ENCODE measurements around the gene MAB21L4.
A peak's percentile ranks its signal among the peaks of the same experiment; 100 is the strongest.
"Not testable (repeated sequence)": the region's sequence is repeated elsewhere in the genome, so short reads cannot be mapped to it uniquely, and the experiment has no call there.

The MAB21L4 gene

DNA sequence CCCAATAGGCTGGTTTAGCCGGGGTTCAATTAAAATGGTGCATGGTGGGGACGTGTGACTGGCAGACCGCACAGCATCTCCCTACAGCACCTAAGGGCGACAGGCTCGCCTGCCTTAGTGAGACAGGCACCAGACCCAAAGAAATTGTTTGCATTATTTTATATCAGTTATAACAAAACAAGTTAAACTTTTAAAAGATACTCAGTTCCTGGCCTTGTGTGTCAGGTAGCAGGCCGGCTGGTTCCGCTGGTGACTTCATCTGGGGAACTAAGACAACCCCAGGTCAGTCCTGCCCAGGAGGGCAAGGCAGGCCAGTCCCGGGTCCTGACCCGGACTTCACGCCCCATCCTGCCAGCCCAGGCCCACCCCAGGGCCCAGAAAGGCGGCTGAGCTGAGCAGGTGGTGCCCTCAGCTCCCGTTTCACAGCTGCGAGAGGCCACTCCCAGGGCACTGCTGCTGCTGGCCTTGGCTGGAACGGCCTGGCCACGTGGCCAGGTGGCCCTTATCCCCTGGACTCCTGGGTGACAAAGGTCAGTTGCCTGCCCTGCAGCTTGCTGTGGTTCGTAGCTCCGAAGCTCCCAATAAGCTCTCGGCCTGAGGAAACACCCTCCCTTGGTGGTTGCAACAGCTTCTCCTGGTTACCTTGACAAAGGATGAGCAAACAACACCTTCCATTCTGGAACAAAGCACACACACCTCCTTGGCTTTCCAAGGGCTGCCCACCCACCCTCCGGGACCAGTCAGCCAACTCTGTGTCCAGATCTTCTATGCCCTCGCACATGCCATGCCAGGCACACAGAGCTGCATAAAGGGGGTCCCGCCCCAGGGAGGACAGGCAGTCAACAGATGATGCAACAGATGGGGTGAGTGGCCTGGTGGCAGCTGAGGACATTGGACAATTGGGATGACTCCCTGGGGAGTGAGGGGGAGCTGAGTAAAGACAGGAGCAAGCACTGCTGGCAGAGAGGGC lies 38.6 kb downstream of the MAB21L4 start:
- DNase-seq (ENCODE audit: low spot score): no peak

DNA sequence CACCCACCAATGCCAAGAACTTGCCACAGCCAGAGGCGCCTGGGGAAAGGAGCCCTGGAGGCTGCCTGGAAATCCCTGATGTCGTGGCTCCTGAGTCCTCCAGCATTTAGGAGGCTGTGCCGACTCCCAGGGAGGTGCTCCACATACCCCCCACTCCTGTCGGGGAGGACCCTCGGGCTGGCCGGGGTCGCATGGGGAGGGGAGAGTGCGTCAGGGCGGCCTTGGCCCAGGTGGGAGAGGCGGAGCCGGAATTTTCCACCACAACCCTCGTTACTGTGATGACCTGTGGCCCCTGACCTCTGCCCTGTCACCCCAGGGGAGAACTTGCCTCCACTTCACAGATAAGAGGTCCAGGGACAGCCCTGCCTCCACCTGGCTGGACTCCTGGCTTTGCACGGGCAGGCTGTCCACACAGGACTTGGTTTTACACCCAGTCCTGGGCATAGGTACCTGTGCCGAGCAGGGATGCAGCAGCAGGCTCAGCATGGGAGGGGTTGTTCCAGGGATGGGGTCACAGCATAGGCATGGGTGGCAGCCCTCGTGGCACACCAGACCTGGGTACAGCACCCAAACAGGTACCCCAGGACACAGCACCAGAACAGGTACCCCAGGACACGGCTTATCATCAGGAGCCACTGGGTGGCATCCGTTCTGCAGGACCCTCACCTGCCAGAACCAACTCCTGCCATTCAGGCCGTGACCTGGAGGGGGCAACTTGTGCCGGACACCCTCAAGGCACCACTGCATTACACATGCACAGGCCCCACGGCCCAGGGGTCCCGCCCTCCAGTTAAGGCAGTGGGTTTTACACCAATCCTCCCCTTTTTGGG lies 39.6 kb downstream of the MAB21L4 start:
- DNase-seq (ENCODE audit: low spot score): no peak

DNA sequence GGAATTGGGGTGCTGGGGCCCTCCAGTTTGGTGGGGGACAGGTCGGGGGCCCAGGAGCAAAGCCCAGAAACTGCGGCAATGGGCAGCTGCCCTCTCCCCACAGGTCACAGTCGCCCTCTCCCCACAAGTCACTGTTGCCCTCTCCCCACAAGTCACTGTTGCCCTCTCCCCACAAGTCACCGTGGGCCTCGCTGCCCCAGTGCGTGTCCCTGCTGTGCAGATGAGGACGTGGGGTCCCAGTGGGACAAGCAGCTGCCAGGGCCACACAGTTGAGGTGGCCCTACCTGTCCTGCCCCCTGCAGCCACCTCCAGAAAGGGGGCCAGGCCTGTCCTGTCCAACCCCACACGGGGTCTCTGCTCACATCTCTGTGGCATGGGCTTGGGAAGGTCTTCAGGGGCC lies 40.3 kb downstream of the MAB21L4 start:
- no peak for DNase-seq (ENCODE audit: low spot score)

DNA sequence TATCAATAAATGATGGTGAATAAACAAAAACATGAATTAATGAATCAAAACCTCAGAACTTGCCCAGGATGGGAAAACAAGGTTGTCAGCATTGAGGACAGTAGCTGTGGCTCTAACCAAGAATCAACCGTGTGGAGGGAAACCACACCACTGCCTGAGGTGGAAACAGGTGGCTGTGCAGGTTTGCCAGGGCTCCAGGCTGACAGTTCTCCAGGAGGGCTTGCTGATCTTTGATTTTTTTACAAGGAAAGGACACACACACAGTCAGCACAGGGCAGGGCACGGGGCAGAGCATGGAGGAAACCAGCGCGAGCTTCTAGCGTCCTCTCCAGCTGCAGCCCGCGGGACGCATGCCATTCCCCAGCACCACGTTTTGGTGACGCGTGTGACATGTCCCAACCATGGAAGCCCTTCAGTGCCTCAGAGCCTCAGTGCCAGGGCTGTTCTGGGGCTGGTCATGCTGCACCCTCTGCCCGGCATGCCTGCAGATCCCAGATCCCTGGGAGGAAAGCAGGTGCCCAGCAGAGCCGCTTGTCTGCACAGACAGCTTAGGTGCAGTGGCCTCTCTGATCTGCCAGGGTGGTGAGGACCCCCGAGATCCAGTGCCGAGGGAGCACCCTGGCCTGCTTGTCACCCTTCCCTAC lies 43.2 kb downstream of the MAB21L4 start:
- no peak for DNase-seq (ENCODE audit: low spot score)

- peak; percentile 73 for DNase-seq (ENCODE audit: low spot score)
Observed at GRCh38 chr2:240851078-240851991, 44.6 kb downstream of the MAB21L4 start.

GRCh38 chr2:240850756-240851077 lies 45.2 kb downstream of the MAB21L4 start:
- no peak for DNase-seq (ENCODE audit: low spot score)

- no peak for DNase-seq (ENCODE audit: low spot score)
Observed at GRCh38 chr2:240850026-240850425, 45.9 kb downstream of the MAB21L4 start.

- DNase-seq (ENCODE audit: low spot score): no peak
Observed at GRCh38 chr2:240848900-240849680, 46.9 kb downstream of the MAB21L4 start.

GRCh38 chr2:240847817-240848216 lies 48.1 kb downstream of the MAB21L4 start:
- no peak for DNase-seq (ENCODE audit: low spot score)

DNA sequence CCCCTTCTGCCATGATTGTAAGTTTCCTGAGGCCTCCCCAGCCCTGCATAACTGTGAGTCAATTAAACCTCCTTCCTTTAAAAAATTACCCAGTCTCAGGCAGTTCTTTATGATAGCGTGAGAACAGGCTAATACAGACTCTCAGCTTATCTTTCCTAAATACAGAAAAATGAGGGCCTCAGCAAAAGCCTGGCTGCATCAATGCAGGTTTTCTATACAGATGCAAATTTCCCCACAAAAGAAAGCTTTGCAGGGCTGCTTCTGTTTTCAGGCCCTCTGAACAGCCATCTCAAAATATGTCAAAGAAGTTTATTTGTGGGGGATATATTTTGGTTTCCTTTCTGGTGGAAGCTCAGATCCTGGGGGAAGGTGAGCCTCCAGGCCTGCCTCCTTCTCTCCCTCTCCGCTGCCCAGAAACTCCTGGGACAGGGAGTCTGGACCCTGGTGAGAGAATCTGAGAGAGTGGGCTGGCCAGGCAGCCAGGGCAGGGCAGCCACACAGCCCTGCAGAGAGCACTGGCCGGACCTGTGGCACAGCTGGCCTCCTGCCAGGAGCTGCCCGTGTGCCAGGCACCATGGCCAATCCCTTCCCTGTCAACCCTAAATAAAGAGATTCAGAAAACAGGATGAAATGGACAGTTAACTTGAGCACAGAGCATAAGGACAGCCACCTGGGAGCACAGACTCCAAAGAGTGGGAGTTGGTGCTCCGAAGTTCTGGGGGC lies 48.9 kb downstream of the MAB21L4 start:
- DNase-seq (ENCODE audit: low spot score): no peak

DNA sequence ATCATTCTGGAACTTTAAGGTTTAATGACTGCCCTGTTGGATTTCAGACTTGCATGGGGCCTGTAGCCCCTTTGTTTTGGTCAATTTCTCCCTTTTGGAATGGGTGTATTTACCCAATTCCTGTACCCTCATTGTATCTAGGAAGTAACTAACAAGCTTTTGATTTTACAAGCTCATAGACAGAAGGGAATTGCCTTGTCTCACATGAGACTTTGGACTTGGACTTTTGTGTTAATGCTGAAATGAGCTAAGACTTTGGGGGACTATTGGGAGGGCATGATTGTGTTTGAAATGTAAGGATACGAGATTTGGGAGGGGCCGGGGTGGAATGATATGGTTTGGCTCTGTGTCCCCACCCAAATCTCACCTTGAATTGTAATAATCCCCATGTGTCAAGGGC lies 49.6 kb downstream of the MAB21L4 start:
- DNase-seq (ENCODE audit: low spot score): not testable (repeated sequence)

DNA sequence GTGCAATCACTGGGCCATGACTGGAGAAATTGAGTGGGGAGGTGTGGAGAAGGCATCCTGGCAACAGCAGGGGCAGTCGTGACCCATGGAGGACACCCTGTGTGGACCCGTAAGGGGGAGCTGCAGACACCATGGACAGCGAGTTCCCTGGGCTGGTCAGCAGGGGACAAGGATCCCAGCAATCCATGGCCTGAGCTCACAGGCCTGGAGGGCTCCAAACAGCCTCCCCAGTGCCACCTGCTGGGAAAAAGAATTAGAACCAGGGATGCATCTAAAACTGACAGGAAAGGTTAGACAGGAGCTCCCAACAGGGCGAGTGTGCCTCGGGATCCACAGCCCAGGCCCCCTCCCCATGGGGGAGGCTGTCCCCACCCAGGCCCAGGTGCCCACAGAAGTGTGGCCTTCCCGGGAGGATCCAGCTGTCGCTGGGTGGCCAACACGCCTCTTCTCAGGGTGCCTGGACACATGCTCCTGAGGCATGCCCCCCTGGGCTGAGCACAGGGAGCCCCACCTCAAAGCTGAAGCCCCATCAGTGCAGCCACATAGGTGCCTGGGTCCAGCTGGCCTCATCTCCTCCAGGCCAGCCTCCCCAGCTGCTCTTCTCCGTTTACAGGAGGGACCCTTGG lies 55.4 kb downstream of the MAB21L4 start:
- DNase-seq (ENCODE audit: low spot score): peak; percentile 5

DNA sequence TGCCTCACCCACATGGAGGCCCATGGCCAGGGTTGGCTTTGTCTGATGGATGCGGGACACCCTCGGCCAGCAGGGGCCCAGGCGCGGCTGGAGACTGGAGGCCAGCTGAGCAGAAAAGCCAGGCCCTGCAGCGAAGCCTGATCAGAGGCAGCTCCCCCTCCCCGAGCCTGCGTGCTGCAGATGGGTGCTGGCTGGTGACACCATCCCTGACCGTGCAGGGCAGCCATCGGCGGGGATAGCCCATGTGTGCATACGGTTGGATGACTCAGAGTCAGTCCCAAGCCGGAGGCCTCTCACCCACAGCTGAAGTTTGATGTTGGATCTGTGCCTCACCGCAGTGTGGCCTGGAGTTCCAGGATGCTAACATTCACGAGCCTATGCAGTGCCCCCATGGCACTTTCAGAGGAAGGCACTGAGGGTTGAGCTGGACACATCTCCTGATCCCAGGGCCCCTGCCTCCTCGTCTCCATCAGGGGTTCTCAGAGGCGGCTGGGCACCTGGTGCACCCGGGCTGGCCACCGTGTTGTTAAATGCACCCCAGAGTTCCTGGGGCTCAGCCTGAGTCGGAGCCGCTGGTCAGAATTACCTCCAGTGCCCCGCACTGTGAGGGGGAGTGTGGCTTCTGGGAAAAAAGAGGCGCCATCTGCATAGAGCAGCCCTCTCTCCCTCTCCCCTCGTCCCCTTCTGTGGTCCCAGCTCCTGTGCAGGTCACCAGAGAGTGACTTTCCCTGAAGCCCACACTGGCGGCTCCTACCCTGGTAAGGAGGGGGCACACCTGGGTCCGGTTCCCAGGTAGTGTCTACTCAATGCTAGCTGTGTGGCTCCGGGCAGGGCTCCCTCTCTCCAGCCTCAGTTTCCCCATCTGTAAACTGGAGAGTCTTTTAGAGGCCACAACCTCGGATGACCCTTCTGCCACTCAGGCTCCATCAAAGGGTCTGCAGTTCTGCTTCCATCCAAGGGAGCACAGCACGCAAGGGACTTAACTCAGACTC lies 56.5 kb downstream of the MAB21L4 start:
- DNase-seq (ENCODE audit: low spot score): no peak

DNA sequence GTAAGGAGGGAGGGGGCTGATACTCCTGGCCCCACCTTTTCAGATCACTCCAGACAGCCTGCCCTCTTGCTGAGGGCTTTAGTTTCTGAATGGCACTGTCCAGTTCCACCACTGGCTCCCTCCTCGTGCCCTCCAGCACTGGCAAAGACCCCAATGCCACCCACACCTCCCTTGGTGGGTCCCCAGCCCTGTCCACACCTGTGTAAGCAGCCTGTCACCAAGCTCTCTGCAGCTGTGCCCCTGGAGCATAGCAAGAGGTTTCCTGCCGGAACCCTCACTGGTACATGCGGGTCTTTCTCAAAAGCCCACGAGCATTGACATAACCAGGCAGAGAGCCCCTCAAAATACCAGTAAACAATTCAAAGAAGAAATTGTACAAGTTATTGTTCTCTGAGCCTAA lies 58.3 kb downstream of the MAB21L4 start:
- DNase-seq (ENCODE audit: low spot score): no peak

DNA sequence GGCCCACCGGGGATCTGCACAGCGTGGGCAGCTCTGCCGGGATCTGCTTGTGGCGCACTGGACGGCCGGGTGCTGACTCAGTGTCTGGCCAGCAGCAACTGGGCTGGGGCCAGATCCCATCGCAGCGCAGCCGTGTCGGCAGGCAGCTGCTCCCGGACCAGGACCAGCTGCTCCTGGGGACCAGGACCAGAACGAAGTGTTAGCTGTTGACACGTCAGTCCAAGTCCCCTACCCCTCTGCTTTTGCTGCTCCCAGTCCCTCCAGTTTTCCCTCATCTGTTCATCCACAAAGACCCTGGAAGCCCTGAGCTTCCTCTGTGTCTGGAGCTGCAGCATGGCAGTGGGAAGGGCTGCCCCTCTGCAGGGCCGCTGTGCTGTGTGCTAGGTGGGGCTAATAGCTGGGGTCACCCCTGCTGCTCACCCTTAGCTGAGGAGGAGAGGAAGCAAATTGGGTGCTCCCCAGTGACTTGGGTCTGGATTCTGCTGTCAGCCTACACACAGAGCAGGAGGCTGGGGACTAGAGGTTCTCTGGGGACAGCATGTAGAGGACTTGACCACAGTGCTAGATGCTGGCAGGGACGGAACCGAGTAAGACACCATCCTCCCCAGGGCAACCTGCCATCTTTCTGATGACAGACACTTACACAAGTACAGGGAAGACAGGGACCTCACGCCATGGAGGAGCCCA lies 59.0 kb downstream of the MAB21L4 start:
- DNase-seq (ENCODE audit: low spot score): no peak
